ENCODE measurements around the gene FKBP5.

The FKBP5 gene

DNA sequence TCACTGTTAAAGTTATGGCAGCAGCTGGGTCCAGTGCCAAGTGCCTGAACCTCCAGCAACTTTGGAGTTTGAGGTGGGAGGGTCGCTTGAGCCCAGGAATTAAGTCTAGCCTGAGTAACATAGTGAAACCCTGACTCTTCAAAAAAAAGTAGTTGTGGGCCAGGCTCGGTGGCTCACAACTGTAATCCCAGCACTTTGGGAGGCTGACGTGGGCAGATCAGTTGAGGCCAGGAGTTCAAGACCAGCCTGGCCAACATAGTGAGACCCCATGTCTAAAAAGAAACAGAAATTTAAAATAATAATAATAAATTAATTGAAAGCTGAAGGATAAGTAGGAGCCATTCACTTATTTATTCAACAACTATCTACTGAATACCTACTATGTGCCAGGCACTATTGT is 33.8 kb downstream of the FKBP5 start:
- DNase-seq: no peak

DNA sequence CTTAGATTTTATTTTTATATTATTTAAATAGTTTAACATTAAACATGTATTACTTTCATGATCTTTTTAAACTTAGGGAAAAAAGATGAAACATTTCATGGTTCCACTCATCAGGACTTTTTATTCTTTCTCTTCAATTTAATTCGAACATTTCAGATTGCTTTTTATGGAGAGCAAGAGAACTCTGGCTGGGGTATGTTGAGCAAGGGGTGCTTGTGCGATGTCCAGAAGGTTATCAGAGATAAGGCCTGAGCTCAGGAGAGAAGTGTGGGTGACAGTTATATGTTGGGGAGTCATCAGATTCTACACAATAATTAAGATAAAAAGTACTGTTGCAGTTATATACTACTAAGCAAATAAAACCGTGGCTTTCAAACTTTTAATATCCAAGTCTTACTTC is 37.5 kb downstream of the FKBP5 start:
- DNase-seq: no peak

DNA sequence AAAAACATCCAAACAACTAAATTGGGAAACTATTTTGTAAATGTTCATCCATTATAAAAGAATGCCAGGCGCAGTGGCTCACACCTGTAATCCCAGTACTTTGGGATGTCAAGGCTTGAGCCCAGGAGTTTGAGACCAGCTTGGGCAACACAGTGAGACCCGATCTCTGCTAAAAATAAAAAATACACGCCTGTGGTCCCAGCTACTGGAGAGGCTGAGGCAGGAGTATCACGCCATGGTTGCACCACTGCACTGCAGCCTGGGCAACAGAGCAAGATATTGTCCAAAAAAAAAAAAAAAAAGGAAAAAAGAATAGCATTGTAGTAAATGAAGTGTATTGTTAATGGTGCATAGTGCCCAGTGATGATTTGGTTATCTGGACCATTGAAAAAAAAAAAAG is 38.7 kb downstream of the FKBP5 start:
- DNase-seq: no peak

DNA sequence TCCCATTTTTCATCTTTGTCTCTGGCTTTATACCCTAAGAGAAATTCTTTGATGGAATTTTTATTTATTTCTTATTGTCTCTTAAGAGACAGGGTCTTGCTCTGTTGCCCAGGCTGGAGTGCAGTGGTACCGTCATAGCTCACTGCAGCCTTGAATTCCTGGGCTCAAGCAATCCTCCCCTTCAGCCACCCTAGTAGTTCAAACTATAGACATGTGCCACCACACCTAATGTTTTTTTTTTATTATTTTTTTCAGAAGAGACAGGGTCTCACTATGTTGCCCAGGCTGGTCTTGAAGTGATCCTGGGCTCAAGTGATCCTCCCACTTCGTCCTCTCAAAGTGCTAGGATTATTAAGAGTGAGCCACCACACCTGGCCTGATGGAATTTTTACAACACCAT is 40.5 kb downstream of the FKBP5 start:
- DNase-seq: no peak

DNA sequence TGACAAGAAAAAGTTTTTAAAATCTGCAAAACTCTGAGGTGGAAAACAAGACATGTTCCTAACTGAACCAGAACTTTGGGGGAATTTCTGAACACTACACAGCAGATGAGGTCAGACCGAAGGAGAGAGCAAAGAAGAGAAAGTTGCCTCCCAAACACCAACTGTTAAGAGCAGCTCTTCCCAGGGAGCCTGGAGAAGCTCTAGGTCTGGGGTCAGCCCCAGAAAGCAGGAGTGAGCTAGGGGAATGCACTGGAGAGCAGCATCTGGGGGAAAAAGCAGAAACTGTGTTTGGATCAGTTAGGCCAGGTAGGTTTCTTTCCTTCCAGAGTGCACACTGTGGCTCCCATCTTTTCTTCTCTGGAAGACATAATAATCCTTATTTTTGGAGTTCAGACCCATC is 41.3 kb downstream of the FKBP5 start:
- no peak for DNase-seq

DNA sequence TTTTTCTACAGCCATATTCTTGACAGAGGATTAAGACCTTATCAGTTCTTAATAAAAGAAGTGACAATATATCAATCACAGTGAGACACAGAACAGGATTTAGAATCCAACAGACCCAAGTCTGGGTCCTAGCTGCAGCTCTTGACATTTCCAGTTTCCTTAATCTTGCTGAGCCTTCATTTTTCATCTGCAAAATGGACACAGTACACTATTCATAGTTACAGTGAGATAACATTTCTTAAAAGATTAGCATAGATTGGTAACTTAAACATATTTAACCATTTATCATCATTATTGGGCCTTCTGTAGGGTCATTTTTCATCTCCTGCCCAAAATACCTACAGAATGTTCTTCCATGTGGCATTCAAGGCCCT is 45.6 kb downstream of the FKBP5 start:
- no peak for DNase-seq

DNA sequence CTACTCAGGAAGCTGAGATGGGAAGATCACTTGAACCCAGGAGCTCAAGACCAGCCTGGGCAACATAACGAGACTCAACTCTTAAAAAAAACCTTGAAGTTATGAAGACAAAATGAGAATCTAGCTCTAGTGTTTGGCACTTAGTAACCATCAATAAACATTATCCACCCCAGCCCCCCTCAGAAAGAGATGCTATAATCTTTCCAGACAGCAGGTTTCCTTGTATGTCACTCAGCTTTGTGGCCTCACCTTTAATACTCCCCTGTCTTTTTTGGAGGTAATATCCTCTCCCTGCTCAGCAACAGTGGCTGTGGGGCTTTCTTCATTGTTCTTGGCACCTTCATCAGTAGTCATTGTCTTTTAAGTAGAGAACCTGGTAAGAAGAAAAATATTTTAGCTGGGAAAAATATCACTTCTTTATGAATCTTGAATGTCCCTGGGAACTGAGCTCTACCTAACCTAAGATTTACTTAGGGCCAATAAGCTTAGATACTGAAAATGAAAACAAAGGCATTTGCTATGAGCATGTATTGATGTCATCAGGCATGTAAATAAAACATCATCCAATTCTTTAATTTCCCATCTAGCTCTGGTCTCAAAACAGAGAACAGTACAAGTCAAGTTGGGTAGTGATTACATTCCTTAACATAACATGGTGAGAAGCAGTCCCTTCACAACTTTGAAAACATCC is 46.1 kb downstream of the FKBP5 start:
- no peak for DNase-seq

DNA sequence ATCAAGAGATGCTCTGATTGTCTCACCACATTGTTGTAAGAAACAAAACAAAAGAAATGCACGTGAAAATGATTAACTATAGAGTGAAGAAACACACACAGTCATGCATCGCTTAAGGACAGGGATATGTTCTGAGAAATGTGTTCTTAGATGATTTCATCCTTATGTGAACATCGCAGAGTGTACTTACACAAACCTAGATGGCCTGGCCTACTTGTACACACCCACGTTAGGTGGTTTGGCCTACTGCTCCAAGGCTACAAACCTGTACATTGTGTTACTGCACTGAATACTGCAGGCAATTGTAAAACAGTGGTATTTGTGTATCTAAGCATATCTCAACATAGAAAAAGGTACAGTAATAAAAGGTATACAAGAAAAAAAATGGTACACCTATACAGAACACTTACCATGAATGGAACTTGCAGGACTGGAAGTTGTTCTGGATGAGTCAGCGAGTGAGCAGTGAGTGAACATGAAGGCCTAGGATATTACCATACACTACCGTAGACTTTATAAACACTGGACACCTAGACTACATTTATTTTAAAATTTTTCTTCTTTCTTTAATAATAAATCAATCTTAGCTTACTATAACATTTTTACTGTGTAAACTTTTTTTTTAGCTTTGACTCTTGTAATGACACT is 48.6 kb downstream of the FKBP5 start:
- no peak for DNase-seq

DNA sequence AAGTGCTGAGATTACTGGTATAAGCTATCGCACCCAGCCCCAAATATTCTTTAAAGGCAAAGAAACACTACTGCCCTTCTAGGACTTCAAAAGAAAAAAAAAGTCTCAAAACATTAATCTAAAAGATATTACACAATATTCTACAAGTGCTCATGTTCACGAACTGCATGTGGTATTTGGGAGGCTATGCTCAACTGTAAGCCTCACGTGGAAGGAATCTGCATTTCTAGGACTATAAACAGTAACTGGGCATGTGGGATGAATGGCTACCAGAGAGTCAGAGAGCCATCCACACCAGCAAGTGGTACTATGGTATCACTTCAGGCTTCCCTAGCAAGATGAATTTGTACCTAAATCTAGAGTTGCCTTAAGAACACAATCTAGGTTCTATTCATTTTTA is 50.0 kb downstream of the FKBP5 start:
- DNase-seq: no peak

DNA sequence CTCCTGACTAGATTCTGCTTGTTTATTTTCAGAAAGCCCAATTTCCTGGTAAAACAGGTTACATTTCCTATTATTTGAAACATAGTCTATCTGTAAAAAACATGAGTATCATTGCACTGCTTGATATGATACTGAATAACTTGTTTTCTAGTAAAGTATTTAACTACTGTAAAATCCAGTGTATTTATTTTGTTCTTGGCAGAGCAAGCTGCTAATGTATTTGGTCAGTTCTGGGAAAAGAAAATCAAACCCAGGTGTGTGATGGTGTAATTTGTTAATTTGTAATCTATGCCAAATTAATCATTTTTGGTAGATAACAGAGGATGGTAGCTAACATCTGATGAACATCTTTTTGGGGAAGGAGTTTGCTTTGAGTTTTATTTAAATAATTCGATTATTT is 50.8 kb downstream of the FKBP5 start:
- DNase-seq: no peak

DNA sequence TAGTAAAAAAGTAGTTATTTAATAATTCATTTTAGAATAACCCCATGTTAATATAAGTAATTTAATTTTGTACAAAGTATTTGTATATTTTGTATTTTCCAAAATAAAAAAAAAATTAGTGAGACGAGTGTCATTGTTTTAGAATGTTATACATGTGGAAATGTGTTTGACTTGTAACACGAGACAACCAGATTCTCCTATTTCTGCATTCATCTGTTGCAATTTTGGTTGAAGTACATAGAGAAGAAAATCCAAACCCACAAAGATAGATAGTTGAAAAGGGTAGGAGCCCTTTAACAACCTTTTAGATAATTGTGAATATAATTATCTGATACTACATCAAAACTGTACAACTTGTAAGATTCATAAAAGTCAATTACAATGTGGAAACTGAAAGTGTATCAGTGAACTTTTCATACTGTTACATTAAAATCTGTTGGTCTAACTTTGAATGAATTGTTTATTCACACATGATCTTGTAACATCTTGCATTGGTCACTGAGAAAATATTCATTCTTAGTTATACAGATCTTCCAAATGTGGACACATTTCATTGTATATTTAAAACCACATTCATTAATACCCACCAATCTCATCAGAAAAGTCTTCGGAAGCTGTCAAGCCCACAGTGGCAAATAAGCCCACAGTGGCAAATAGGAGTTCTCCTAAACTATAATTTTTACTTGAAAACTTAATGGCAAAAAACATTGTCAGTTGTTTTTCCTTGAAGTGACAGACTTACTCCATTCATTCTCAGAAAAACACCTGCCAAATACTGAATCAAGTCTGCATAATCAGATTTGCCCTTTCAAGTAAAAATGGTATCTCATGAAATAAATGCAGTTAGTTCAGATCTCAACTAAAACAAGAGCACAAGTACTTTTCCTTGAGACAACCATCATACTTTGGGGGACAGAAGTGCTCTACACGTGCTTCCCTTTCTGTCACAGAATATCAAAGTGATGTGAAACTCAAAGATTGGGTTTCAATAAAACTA is 52.8 kb downstream of the FKBP5 start:
- DNase-seq: no peak

DNA sequence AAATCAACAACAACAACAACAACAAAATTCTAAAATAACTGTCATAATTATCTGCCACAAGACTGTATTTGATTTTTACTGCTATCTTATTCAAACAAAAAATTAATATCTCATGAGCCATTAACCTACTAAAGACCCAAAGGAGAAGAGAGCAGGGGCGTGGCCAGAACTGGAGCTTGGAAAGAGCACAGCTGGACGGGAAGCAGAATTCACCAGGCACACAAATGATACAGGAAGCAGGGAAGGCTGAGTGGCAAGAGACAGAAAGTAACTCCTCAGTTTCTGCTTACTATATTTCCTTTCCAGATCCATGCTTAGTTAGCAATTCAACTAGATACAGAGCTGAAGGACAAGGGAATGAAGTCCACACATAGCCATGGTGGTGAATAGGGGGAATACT is 54.4 kb downstream of the FKBP5 start:
- DNase-seq: no peak

DNA sequence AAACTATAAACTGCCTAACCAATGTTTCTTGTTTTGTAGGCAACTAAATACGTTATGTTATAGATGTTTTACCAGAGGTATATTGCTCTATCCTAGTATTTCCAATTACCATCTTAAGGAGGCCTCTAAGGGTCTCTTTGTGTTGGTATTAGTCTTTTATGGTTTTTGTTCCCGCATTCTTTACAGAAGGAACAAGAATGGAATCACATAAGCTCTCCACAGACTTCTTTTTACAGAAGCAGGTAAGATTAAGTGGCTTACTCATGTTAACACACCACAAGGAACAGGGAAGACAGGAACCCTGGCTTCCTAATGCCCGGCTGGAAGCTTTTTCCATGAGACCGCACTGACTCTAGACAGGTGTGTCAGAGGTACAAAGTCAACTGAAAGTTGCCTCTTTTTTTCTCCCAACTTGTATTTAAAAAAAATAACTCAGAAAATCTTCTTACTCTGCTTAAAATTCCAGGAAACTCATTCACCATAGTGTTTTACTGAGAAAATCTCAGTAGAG is 55.1 kb downstream of the FKBP5 start:
- no peak for DNase-seq

DNA sequence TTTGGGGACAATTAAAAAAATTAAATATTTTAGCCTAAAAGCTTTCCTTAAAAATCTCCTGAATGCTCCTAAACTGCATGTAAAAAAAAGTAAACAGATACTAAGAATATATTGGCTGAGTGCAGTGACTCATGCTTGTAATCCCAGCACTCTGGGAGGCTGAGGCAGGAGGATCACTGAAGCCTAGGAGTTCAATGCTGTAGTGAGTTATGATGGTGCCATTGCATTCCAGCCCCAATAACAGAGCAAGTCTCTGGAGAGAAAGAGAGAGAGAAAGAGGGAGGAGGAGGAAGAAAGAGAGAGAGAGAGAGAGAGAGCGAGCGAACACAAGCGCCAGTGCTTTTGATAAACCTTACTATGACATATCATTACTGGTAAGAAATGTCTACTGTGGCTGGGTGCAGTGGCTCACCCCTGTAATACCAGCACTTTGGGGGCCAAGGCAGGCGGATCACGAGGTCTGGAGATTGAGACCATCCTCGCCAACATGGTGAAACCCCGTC is 58.8 kb downstream of the FKBP5 start:
- DNase-seq: no peak

DNA sequence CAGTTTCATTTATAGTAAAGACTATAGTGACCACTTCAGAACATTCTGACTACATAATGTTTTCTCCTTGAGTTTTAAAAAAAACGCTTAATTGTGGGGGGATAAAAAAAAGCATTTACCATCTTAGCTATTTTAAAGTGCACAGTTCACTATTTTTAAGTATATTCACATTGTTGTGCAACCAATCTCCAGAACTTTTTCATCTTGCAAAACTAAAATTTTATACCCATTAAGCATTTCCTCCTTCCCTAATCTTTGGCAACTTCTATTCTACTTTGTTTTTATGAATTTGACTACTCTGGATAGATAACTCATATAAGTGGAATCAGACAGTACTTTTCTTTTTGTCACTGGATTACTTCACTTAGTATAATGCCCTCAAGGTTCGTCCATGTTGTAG is 62.3 kb downstream of the FKBP5 start:
- DNase-seq: no peak

DNA sequence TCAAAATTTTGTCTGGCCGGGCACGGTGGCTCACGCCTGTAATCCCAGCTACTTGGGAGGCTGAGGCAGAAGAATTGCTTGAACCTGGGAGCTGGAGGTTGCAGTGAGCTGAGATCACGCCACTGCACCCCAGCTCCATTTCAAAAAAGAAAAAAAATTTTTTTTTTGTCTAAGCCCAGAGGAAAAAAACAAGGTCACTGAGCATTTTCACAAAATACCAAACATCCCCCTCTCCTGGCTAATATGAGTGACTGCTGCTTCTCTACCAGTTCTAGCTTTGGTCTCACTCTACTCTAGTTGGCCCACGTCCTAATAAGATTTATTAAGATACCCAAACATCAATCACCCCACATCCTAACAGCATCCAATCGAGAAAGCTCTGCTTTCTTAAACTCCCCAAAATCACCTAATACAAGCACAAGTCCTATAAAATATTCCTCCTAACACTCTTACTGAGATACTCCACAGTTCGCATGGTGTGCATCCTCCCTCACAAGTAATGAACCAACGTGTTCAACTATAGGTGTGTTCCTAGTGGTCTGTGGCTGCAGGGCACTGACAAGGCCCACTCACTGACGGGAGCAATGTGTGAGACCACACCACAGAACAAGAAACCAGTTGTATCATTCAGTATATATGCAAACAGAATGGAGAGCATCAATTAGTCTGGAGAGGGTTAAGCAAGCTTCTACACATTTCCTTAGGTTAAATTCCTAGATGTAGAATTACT is 64.2 kb downstream of the FKBP5 start:
- DNase-seq: no peak

DNA sequence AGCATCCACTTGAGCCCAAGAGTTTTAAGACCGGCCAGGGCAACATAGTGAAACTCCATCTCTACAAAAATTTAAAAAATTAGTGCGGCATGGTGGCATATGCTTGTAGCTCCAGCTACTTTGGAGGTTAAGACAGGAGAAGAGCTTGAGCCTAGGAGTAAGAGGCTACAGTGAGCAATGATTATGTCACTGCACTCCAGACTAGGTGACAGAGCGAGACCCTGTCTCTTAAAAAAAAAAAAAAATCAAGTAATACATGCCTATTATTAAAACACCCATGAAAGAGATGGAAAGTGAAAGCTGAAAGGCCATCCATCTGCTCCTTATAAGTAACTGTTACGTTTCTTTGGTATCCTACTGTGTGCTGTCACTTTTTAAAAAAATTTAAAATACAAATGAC is 66.4 kb downstream of the FKBP5 start:
- DNase-seq: no peak

DNA sequence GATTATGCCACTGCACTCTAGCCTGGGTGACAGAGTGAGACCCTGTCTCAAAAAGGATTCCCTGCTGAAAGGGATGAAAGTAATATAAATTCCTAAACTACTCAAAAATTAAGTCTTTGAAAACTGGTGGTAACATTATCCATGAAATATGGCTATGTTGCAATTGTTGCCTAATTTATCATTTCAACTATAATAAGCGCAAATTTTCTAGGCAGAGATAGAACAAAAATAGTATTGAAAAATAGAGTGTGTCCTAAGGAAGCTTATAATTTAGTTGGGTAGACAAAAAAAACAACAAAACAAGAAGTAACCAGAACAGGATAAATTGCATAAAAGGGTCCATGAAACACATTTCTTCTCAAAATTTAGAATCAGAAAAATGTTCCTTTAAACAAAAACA is 68.0 kb downstream of the FKBP5 start:
- no peak for DNase-seq

DNA sequence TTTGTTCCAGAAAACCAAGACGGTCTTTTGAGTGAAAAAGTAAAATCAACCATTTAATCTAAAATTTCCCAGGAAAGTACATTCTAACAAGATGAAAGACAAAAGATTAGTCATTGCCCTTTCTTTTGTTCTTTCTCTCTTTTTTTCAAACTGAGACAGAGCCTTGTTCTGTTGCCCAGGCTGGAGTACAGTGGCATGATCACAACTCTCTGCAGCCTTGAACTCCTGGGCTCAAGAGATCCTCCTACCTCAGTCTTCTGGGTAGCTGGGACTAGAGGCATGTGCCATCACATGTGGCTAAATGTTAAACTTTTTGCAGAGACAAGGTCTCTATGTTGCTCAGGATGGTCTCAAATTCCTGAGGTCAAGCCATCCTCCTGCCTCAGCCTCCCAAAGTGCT is 75.0 kb downstream of the FKBP5 start:
- no peak for DNase-seq

DNA sequence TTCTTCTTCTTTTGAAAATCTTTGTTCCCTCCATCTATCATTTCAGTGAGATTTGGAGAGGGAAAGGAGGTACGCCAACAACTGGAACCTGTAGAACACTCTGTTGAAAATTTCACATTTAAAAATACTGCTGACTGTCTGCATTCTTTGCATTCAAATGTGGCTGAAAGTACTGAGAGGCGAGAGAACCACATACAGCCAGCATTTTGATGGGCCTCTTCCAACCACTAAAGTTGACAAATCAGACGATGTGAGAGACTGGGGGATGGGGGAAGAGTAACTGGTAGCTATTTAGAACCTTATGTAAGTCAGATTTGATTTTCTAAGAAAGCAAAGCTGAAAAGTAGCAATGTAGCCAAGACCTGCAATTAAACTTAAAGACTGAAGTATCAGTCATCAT is 77.5 kb downstream of the FKBP5 start:
- no peak for DNase-seq

DNA sequence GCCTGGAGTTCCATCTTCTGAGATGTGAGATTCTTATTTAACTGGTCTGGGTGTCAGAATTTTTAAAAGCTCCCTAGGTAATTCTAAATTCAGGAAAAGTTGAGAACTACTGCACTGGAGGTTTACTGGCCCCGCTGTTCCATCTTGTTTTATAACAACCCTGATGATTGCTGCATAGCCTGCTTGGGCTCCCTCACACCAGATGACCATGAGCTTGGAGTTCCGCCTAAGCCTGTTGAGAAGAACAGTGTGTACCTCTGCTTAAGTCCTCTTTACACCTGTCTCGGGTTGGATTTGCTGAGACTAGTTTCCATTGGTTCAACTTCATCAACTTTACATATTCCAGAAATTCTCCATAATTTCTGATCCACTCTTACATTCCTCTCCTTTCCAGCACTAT is 77.9 kb downstream of the FKBP5 start:
- DNase-seq: no peak

DNA sequence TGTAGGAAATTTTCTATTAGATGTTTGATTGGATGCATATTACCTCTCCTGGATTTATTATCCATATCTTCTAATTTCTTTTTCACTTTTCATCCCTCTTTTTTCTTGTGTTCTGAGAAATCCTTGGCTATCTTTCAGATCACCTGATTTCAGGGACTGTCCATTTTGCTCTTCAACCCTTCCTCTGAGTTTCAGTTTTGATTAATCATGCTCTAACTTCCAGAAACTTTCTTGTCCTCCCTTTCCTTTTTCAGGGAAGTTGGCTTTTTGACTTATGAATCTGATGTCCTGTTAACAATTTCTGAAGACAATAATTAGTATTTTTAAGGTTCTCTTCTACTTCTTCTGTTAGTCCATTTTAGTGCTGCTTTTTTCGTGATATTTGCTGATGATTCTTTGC is 79.1 kb downstream of the FKBP5 start:
- DNase-seq: no peak

Data from NCI-H524 treated with DMSO at 0.1 percent for 48 hours (cell line).